Panc1 (cell line): ENCODE measurements around the gene CMTM4. TPM values are rescaled to one million over a fixed set of nuclear protein-coding genes. Genes with fewer than 3 reads are reported as not detected.

ENCODE experiments used
- ATAC-seq: fragments of 200-7000 bp; cut with Tn5 transposase; 2 replicates; pipeline ENCODE4 v1.9.1; 2020; ENCODE audit warnings: mild to moderate bottlenecking, moderate library complexity
- BruUV-seq: library from RNA; stranded (reverse); fragments of 400-500 nt; replicated peaks from 2 replicates; lab custom pipeline; 2021; lab: Mats Ljungman, UMichigan
- CTCF ChIA-PET: fragments of 300-600 bp; sonication (Branson Sonifier 250); formaldehyde crosslinking; loops from one replicate; lab custom pipeline; 2022; ENCODE audit warnings: antibody characterized with exemption; lab: Charles Lee
- POLR2A ChIA-PET: fragments of 300-600 bp; sonication (Branson Sonifier 250); formaldehyde crosslinking; loops from one replicate; lab custom pipeline; 2022; ENCODE audit warnings: antibody characterized with exemption; lab: Charles Lee
- DNase-seq: peaks from one replicate; pipeline ENCODE4 v3.0.0-alpha.2; 2010; ENCODE audit warnings: low read depth, low spot score
- H3K27ac ChIP-seq: 2 replicates; pipeline ENCODE4 v1.5.1; 2011; ENCODE audit warnings: mild to moderate bottlenecking, low read length, inconsistent platforms
- H3K27me3 ChIP-seq: fragments of 200-500 bp; sonication (Bioruptor generic); 2 replicates; pipeline ENCODE4 v1.6.0; 2014; ENCODE audit warnings: low read length, inconsistent platforms; ENCODE audit not compliant: control insufficient read depth, insufficient read depth
- H3K36me3 ChIP-seq: fragments of 200-500 bp; sonication (Bioruptor generic); 2 replicates; pipeline ENCODE4 v1.5.1; 2014; ENCODE audit warnings: inconsistent platforms, mild to moderate bottlenecking, low read length, moderate library complexity; ENCODE audit not compliant: control insufficient read depth, insufficient read depth
- H3K4me1 ChIP-seq: 2 replicates; pipeline ENCODE4 v1.5.1; 2011; ENCODE audit warnings: inconsistent platforms, mild to moderate bottlenecking, low read length, moderate library complexity; ENCODE audit not compliant: control insufficient read depth, insufficient read depth
- H3K4me3 ChIP-seq, 2 experiments: 2 replicates each; pipeline ENCODE4 v1.5.1; 2011 to 2012; ENCODE audit warnings: low read depth in 2 of 2, low read length in 2 of 2, mild to moderate bottlenecking in 2 of 2, inconsistent platforms in 1 of 2, moderate library complexity in 1 of 2
- H3K9me3 ChIP-seq: fragments of 200-500 bp; sonication (Bioruptor generic); 2 replicates; pipeline ENCODE4 v1.5.1; 2014; ENCODE audit warnings: low read depth, mild to moderate bottlenecking, inconsistent platforms, low read length, moderate library complexity; ENCODE audit not compliant: control insufficient read depth, insufficient read depth
- POLR2AphosphoS5 ChIP-seq: IDR thresholded peaks from 2 replicates; pipeline ENCODE4 v1.6.1; 2012; ENCODE audit warnings: mild to moderate bottlenecking, low read depth, low read length, moderate library complexity
- SIN3A ChIP-seq: IDR thresholded peaks from 2 replicates; pipeline ENCODE4 v1.6.1; 2012; ENCODE audit warnings: low read depth, mild to moderate bottlenecking, low read length, moderate library complexity, borderline replicate concordance; ENCODE audit not compliant: insufficient read depth
- TCF7L2 ChIP-seq: IDR thresholded peaks from 2 replicates; pipeline ENCODE4 v1.6.1; 2011; ENCODE audit warnings: mild to moderate bottlenecking, low read depth, low read length, inconsistent platforms
- in situ Hi-C: cut with HindIII; loops from 2 replicates; pipeline ENCODE4 v1.10.0; 2016; ENCODE audit warnings: low sequenced_read_pairs, low pct_unique_long_range_greater_than_20kb
- intact Hi-C: fragments of 100-400 bp; cut with micrococcal nuclease; formaldehyde crosslinking; loops from one replicate; pipeline ENCODE4 v1.10.0; 2022; ENCODE audit not compliant: unreplicated experiment
- total RNA-seq: library from RNA; stranded (reverse); gene quantifications from one replicate; pipeline ENCODE4 v1.2.1, GENCODE V29; 2021; ENCODE audit not compliant: unreplicated experiment
- TF ChIP-seq, protein P1 (sequence below), 2 experiments: IDR thresholded peaks; 2 replicates each; pipeline ENCODE4 v1.6.1; 2011 to 2012; ENCODE audit warnings: low read depth in 2 of 2, control low read depth in 1 of 2, low read length in 1 of 2, mild to moderate bottlenecking in 1 of 2, moderate library complexity in 1 of 2; ENCODE audit not compliant: insufficient read depth in 1 of 2
- TF ChIP-seq, protein P2 (sequence below): fragments of 450-650 bp; IDR thresholded peaks from 2 replicates; pipeline ENCODE4 v1.5.1; 2017; ENCODE audit warnings: mild to moderate bottlenecking

CMTM4 gene
- total RNA-seq, 1 experiment from 2014 or later, result 51.9 TPM

- DNase-seq (no peak), ATAC-seq (no peak)
- Histone ChIP-seq H3K4me3 (no peak overlapping the region), H3K9me3 (no peaks in the 10 kb centered on the region), H3K27ac (no peak overlapping the region), H3K36me3 (no peaks in the 10 kb centered on the region), H3K27me3 (no peaks in the 10 kb centered on the region), H3K4me1 (no peaks in the 10 kb centered on the region)
- in situ Hi-C loops (no loop called here), intact Hi-C loops (no loop called here)
- no TSS peak for BruUV-seq
- CTCF ChIA-PET, result no interaction called here
- POLR2A ChIA-PET, result no interaction called here
- TF ChIP-seq, protein P1, sequence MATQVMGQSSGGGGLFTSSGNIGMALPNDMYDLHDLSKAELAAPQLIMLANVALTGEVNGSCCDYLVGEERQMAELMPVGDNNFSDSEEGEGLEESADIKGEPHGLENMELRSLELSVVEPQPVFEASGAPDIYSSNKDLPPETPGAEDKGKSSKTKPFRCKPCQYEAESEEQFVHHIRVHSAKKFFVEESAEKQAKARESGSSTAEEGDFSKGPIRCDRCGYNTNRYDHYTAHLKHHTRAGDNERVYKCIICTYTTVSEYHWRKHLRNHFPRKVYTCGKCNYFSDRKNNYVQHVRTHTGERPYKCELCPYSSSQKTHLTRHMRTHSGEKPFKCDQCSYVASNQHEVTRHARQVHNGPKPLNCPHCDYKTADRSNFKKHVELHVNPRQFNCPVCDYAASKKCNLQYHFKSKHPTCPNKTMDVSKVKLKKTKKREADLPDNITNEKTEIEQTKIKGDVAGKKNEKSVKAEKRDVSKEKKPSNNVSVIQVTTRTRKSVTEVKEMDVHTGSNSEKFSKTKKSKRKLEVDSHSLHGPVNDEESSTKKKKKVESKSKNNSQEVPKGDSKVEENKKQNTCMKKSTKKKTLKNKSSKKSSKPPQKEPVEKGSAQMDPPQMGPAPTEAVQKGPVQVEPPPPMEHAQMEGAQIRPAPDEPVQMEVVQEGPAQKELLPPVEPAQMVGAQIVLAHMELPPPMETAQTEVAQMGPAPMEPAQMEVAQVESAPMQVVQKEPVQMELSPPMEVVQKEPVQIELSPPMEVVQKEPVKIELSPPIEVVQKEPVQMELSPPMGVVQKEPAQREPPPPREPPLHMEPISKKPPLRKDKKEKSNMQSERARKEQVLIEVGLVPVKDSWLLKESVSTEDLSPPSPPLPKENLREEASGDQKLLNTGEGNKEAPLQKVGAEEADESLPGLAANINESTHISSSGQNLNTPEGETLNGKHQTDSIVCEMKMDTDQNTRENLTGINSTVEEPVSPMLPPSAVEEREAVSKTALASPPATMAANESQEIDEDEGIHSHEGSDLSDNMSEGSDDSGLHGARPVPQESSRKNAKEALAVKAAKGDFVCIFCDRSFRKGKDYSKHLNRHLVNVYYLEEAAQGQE (IDR thresholded peaks at IDR 0.05; ENCODE audit: insufficient read depth in 1 of 2, low read depth in 2 of 2, low read length in 1 of 2), result no peak
- no peak for TF ChIP-seq TCF7L2
- TF ChIP-seq POLR2AphosphoS5, result no peak
- TF ChIP-seq, protein P2, sequence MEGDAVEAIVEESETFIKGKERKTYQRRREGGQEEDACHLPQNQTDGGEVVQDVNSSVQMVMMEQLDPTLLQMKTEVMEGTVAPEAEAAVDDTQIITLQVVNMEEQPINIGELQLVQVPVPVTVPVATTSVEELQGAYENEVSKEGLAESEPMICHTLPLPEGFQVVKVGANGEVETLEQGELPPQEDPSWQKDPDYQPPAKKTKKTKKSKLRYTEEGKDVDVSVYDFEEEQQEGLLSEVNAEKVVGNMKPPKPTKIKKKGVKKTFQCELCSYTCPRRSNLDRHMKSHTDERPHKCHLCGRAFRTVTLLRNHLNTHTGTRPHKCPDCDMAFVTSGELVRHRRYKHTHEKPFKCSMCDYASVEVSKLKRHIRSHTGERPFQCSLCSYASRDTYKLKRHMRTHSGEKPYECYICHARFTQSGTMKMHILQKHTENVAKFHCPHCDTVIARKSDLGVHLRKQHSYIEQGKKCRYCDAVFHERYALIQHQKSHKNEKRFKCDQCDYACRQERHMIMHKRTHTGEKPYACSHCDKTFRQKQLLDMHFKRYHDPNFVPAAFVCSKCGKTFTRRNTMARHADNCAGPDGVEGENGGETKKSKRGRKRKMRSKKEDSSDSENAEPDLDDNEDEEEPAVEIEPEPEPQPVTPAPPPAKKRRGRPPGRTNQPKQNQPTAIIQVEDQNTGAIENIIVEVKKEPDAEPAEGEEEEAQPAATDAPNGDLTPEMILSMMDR, result no peak
- TF ChIP-seq SIN3A, result no peak
These were observed 120.2 kb downstream of the CMTM4 start for GRCh38 chr16:66576296-66576695.

- TF ChIP-seq, protein P2, result no peak
- CTCF ChIA-PET, result no interaction called here
- no peaks in the 10 kb centered on the region for H3K4me1 ChIP-seq
- ATAC-seq (no peak), DNase-seq (no peak)
- H3K27ac ChIP-seq, result no peak overlapping the region
- POLR2A ChIA-PET, result interaction anchor here (0.5 kb wide), 1 partner anchor 15 kb away, joined by 10 read pairs; no protein-coding TSS in a partner anchor
- no peaks in the 10 kb centered on the region for H3K9me3 ChIP-seq
- no peaks in the 10 kb centered on the region for H3K36me3 ChIP-seq
- in situ Hi-C loops (no loop called here), intact Hi-C loops (no loop called here)
- no TSS peak for BruUV-seq
- H3K27me3 ChIP-seq, result no peaks in the 10 kb centered on the region
- H3K4me3 ChIP-seq, result no peak overlapping the region
These were observed 121.5 kb downstream of the CMTM4 start for GRCh38 chr16:66575060-66575459.
